ENCODE data around the gene PRDM9.
"Not testable (repeated sequence)": the region's sequence is repeated elsewhere in the genome, so short reads cannot be mapped to it uniquely, and the experiment has no call there.

Gene PRDM9

DNA sequence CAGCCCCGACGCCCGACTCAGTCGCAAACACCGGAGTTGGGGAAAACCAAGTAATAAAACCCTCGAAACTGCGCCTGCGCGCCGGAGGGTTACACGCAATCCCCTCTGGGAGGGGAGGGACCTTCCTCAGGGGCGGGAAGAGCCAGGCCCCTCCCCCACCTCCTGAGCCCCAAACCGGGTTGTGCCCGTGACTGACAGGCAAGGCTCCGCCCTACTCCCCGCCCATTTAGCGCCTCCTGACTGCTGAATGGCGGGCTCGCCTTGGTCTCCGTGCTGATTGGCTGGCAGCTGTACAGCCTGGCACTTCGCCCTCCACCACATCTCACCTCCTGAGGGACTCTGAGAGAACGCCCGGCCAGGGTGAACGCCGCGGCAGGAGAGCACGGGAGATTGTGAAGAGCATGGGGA is at the start of gene PRDM9:
Gene PRDM9, plus strand, starts transcription at position 332 of the 408 bp plus-strand sequence. CDS start 1,425 bp downstream, outside the sequence.
- peak; percentile 39 for DNase-seq (ENCODE audit: low spot score)

DNA sequence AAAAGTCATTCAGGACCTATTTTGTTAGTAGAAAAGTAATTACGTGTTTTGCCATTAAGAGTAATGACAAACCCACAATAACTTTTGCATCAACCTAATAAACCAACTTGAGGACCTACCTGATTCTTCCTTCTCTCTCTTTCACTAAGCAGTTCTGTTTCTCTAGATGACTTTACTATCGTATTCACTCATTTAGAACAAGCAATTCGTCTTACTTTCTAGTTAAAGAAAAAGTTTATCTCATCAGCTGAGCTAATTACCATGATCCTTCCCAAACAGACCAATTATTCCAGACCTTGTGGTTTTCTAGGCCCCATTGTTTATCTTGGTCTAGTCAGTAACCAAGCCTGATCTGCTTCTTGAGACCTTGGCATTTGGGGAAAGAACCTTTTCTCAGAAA is 49.6 kb upstream of the PRDM9 start:
- DNase-seq (ENCODE audit: low spot score) = no peak

GRCh38 chr5:23459214-23459613 is 48.2 kb upstream of the PRDM9 start:
- no peak for DNase-seq (ENCODE audit: low spot score)

DNA sequence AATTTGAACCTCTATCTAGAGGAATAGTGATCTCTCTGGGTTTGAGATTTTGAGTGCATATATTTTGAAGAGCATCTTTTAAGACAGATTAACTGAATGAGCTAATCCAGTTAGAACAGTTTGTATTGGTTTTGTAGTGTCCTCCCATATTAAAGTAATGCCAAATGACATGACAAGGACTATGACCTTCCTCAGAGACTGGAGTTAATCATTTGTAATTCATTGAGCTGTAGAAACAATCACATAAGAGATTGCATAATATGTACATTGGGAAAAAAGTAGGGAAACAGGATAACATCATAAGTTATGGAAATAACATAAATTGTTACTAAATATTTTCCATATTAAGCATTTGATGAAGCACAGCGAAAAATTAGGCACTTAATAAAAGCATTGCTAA is 45.8 kb upstream of the PRDM9 start:
- DNase-seq (ENCODE audit: low spot score) = no peak

DNA sequence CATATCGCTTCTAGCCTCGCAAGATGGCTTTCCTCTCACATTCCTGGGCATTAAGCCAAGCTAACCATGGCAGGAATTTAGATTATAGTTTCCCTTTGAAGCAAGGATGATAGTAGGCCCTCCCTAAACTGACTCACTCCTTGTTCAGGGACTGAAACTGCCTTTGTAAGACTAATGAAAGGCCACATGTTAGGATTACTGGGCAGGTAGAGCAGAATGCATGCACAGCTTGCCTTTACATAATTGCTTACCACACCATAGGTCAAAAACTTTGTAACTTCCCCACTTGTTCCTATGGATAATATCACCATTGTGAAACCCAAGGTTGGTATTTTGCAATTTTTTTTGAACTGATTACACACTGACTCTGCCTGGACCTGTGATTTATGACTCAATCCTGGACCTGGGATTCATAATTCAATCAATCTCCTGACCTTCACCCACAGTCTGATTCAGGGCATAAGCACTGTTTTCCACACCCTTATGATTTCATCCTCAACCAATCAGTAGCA is 41.0 kb upstream of the PRDM9 start:
- no peak for DNase-seq (ENCODE audit: low spot score)

- DNase-seq (ENCODE audit: low spot score) = no peak
Measured at GRCh38 chr5:23468658-23469057, 38.8 kb upstream of the PRDM9 start.

DNA sequence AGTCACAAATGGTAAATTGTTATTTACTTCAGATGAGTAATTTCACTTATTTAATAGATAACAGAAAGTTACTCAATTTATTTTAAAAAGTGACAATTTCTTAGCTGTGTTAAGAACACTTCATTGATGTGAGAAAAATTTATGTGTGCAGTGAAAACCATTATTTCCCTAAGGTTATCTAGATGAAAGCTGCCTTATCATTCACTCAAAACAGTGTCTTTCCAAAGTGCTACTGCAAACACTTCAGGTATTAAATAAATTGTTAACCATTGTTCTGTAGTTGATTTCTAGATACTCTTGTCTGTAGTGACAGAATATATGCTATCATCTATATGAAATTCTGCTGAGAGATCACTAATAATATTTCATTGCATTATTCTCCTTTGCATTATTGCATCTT is 33.5 kb upstream of the PRDM9 start:
- DNase-seq (ENCODE audit: low spot score) = no peak

- no peak for DNase-seq (ENCODE audit: low spot score)
Measured at GRCh38 chr5:23474315-23474714, 33.1 kb upstream of the PRDM9 start.

DNA sequence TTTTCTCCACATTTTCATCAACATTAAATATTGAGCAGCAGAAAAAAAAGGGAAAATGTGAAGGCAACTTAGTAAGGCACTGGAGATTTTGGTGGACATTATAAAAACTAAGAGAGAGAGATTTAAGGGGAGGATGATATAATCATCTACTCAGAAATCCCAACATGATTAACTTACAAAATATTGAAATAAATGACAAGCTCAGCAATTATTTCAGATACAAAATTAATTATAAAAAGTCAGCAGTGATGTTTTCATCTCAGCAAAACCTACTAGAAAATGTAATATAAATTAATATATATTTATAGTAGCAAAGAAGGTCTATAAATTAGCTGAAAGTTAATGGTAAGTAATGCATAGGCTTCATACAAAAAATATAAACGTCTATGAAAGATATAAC is 30.8 kb upstream of the PRDM9 start:
- DNase-seq (ENCODE audit: low spot score) = no peak

- no peak for DNase-seq (ENCODE audit: low spot score)
Measured at GRCh38 chr5:23482642-23483041, 24.8 kb upstream of the PRDM9 start.

DNA sequence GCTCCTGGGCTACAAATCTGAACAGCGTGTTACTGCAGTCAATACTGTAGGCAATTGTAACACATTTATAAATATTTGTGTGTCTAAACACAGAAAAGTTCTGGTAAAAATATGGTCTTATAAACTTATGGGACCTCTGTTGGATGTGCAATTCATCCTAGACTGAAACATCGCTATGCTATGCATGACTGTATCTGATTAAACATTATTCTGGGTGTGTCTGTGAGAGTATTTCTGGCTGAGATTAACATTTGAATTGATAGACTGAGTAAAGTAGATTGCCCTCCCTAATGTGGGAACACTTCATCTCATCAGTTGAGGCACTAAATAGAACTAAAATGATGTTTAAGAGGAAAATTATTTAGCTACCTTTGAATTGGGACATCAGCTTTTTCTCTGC is 24.3 kb upstream of the PRDM9 start:
- DNase-seq (ENCODE audit: low spot score) = no peak

DNA sequence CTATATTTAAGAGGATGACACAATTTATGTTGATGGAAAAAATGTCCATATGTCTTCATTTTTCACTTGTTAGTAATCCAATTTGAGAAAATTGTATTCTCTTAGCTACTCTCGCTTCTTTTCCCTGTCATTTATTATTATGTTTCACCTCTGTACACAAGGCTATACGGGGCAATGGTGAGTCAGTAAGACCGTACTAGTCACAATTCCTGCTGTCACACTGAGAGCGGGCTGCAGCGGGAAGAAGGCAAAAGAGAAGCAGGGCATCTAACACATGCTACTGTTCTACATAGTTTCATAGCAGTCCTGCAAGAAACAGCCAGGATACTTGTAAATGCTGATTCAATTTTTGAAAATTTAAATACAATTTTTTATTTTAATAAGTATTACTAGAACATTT is 23.3 kb upstream of the PRDM9 start:
- DNase-seq (ENCODE audit: low spot score) = no peak

- DNase-seq (ENCODE audit: low spot score) = not testable (repeated sequence)
Measured at GRCh38 chr5:23486227-23486626, 21.2 kb upstream of the PRDM9 start.

DNA sequence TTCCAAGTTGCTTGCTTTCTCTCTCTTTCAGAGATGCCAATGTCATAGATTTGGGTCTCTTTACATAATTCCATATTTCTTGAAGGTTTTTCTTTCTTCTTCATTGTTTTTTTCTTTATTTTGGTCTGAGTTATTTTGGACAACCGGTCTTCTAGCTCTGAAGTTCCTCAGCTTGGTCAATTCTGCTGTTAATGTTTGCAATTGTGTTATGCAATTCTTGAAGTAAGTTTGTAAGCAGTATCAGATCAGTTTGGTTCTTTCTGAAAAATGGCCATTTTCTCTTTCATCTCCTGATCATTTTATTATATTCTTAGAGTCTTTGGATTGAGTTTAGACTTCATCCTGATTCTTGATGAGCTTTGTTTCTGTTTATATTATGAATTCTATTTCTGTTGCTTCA is 16.4 kb upstream of the PRDM9 start:
- no peak for DNase-seq (ENCODE audit: low spot score)

- DNase-seq (ENCODE audit: low spot score) = no peak
Measured at GRCh38 chr5:23494558-23494957, 12.9 kb upstream of the PRDM9 start.

- no peak for DNase-seq (ENCODE audit: low spot score)
Measured at GRCh38 chr5:23496576-23496975, 10.8 kb upstream of the PRDM9 start.

DNA sequence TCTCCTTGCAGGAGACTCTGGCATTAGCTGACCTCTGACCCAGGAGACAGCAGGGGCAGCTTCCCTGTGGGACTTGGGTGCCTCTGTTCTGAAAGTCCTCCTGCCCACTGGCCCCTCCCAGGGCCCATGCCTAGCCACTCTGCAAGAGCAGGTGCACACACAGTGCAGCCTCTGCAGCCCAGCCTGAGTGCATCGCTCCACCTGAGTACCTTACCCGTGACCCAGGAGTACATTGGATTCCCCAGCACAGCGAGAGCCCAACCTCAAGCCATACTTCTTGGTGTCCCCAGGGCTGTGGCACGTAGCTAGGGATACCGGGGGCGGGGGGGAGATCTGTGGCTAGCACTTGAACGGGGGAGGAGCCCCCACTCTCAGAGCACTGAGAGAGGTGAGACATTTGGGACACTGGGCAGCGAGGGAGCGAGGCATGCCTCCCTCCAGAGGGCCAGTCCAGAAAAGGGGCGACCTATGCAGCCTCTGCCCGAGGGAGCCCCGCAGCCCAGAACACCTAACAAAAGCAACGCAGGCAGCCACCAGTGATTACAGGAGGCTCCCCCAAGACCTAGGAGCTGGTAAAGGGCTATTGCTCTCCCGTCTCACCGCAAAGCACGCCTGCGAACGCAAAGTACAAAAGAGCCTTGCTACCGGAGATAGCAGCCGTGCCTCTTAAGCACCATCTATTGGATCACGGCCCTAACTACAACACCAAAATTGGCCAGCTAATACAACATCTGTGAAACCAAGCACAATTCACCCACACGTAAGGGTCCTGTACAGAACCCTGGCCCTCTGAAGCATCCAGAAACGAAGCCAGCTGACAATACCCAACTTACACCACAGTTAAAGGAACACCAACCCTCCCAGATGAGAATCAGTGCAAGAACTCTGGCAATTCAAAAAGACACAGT is 826 bp upstream of the PRDM9 start:
- DNase-seq (ENCODE audit: low spot score) = no peak

GRCh38 chr5:23510434-23510833 is 3.0 kb downstream of the PRDM9 start:
- not testable (repeated sequence) for DNase-seq (ENCODE audit: low spot score)

DNA sequence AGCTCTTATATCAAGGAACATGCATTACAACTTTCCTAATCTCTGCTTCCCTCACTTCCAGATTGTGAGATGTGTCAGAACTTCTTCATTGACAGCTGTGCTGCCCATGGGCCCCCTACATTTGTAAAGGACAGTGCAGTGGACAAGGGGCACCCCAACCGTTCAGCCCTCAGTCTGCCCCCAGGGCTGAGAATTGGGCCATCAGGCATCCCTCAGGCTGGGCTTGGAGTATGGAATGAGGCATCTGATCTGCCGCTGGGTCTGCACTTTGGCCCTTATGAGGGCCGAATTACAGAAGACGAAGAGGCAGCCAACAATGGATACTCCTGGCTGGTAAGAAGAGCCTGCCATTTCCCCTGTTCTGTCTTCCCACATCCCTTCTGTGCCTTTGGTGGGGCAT is 15.1 kb downstream of the PRDM9 start:
- DNase-seq (ENCODE audit: low spot score) = no peak

DNA sequence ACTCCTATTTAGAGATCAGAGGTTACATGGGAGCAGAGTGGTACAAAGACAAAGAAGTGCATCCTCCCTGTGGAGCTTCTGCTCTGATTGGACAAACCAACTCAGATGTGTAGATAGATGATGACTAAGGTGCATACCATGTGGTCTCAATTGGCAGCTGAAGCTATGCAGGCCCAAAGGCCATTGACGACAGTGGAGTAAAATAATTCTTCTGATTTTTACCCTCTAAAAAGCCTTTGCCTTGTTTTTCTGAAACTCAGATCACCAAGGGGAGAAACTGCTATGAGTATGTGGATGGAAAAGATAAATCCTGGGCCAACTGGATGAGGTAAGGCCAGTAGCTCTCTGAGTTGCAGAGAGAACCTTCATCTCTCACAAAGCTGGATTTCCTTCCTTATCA is 15.6 kb downstream of the PRDM9 start:
- no peak for DNase-seq (ENCODE audit: low spot score)

DNA sequence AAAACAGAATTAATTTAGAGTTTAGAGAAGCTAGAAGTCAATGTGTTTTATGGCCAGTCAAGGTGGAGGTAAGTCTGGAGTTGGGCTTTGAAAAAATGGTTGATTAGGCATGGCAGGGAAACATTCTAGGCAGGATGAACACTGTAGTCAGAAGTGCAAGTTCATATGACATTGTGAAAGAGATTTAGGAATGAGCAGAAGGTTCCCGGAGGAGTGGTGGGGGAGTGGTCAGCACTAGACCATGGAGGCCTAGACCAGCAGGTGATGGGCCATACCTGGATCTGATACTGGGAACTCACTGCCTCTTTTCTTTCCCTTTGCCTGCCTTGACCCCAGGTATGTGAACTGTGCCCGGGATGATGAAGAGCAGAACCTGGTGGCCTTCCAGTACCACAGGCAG is 16.6 kb downstream of the PRDM9 start:
- no peak for DNase-seq (ENCODE audit: low spot score)

DNA sequence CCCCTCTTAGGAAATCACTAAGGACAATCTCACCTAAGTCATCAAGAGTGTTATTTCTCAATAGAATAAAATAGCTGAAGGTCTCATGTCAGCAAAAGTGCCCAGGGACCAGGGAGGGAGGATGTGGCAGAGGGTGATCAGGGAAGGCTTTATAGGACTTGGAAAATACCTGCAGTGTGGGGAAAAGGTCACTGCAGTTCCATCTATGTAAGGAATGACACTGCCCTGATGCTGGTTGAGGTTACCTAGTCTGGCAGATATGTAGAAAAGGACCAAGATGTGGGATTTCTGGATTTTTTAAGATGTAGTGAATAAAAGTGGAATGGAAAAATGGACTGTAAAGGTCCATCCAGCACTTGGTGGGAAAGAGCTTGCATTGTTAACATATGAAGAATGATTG is 18.3 kb downstream of the PRDM9 start:
- DNase-seq (ENCODE audit: low spot score) = no peak

DNA sequence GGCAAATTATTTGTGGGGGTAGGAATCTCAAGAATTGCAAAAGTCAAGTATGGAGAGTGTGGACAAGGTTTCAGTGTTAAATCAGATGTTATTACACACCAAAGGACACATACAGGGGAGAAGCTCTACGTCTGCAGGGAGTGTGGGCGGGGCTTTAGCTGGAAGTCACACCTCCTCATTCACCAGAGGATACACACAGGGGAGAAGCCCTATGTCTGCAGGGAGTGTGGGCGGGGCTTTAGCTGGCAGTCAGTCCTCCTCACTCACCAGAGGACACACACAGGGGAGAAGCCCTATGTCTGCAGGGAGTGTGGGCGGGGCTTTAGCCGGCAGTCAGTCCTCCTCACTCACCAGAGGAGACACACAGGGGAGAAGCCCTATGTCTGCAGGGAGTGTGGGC is 19.2 kb downstream of the PRDM9 start:
- DNase-seq (ENCODE audit: low spot score) = not testable (repeated sequence)

Data from putamen (tissue), 1 donor.